Testis (tissue), 2 donors: ENCODE measurements around the gene TNFRSF14.

Experiments
- CTCF ChIP-seq, 3 experiments: fragments of 450-650 bp in 2 of 3; fragments of 200-600 bp in 1 of 3; sonication (generic) in 1 of 3; IDR thresholded peaks; one replicate each; pipeline ENCODE4 v1.5.1; 2016 to 2019; ENCODE audit warnings: antibody characterized with exemption in 3 of 3, mild to moderate bottlenecking in 2 of 3, moderate library complexity in 1 of 3
- POLR2A ChIP-seq: fragments of 450-650 bp; IDR thresholded peaks from one replicate; pipeline ENCODE4 v1.6.1; 2017; ENCODE audit warnings: antibody characterized with exemption, mild to moderate bottlenecking, moderate library complexity

- TF ChIP-seq POLR2A: no peak
- TF ChIP-seq CTCF (IDR thresholded peaks at IDR 0.05): no peak
These were observed 20.7 kb upstream of the TNFRSF14 start for GRCh38 chr1:2535455-2535854.
